SK-MEL-5 (cell line): ENCODE measurements around the gene PRRX1. TPM values are rescaled to one million over a fixed set of nuclear protein-coding genes. Genes with fewer than 3 reads are reported as not detected.

Experiments
- DNase-seq: peaks from one replicate; pipeline ENCODE4 v3.0.0-alpha.2; 2016; ENCODE audit warnings: low read depth, low spot score
- in situ Hi-C: cut with HindIII; loops from 2 replicates; pipeline ENCODE4 v1.10.0; 2016; ENCODE audit warnings: low sequenced_read_pairs, high pct_unique_total_duplicates, low pct_unique_long_range_greater_than_20kb
- total RNA-seq: library from RNA; depleted of rRNA; stranded (reverse); fragments of >200 nt; shearing (Covaris generic); gene quantifications from 2 replicates; pipeline ENCODE4 v1.2.3, GENCODE V29; 2014

Gene PRRX1
- total RNA-seq, 1 experiment from 2014 or later: 0.05 TPM

GRCh38 chr1:170731566-170732251 lies 67.8 kb downstream of the PRRX1 start:
- DNase-seq: no peak
- in situ Hi-C loops: no loop called here

GRCh38 chr1:170732252-170732588 lies 68.3 kb downstream of the PRRX1 start:
- DNase-seq: no peak
- in situ Hi-C loops: no loop called here

GRCh38 chr1:170734412-170735175 lies 70.7 kb downstream of the PRRX1 start:
- in situ Hi-C loops: no loop called here
- no peak for DNase-seq

GRCh38 chr1:170735366-170736263 lies 71.7 kb downstream of the PRRX1 start:
- no peak for DNase-seq
- in situ Hi-C loops: no loop called here

- no peak for DNase-seq
- in situ Hi-C loops: no loop called here
Observed at GRCh38 chr1:170739803-170740202, 75.9 kb downstream of the PRRX1 start.

- in situ Hi-C loops: no loop called here
Observed at GRCh38 chr1:170741678-170742077, 77.7 kb downstream of the PRRX1 start.

GRCh38 chr1:170742600-170742999 lies 78.7 kb downstream of the PRRX1 start:
- in situ Hi-C loops: no loop called here
- DNase-seq: no peak

More at GRCh38 chr1:170741678-170742077, 77.7 kb downstream of the PRRX1 start:
- DNase-seq: no peak

- in situ Hi-C loops: no loop called here
- DNase-seq: no peak
Observed at GRCh38 chr1:170743083-170743482, 79.2 kb downstream of the PRRX1 start.

- in situ Hi-C loops: no loop called here
- DNase-seq: no peak
Observed at GRCh38 chr1:170749549-170749948, 85.6 kb downstream of the PRRX1 start.

GRCh38 chr1:170749959-170750358 lies 86.0 kb downstream of the PRRX1 start:
- no peak for DNase-seq
- in situ Hi-C loops: no loop called here

GRCh38 chr1:170755795-170756194 lies 91.9 kb downstream of the PRRX1 start:
- in situ Hi-C loops: no loop called here
- no peak for DNase-seq

- no peak for DNase-seq
- in situ Hi-C loops: no loop called here
Observed at GRCh38 chr1:170758992-170759391, 95.1 kb downstream of the PRRX1 start.

GRCh38 chr1:170765279-170765678 lies 101.3 kb downstream of the PRRX1 start:
- DNase-seq: no peak
- in situ Hi-C loops: no loop called here

- DNase-seq: peak; percentile 49
- in situ Hi-C loops: no loop called here
Observed at GRCh38 chr1:170765712-170766330, 101.9 kb downstream of the PRRX1 start.

GRCh38 chr1:170768929-170769328 lies 105.0 kb downstream of the PRRX1 start:
- in situ Hi-C loops: no loop called here
- DNase-seq: no peak

- in situ Hi-C loops: no loop called here
- DNase-seq: no peak
Observed at GRCh38 chr1:170769691-170770090, 105.8 kb downstream of the PRRX1 start.

GRCh38 chr1:170770254-170770653 lies 106.3 kb downstream of the PRRX1 start:
- in situ Hi-C loops: no loop called here

GRCh38 chr1:170776252-170776651 lies 112.3 kb downstream of the PRRX1 start:
- in situ Hi-C loops: no loop called here

More at GRCh38 chr1:170770254-170770653, 106.3 kb downstream of the PRRX1 start:
- no peak for DNase-seq

More at GRCh38 chr1:170776252-170776651, 112.3 kb downstream of the PRRX1 start:
- DNase-seq: no peak
